K562 (cell line): Measurements from ENCODE around the gene PCSK2. TPM values are rescaled to one million over a fixed set of nuclear protein-coding genes. Genes with fewer than 3 reads are reported as not detected.
A peak's percentile ranks its signal among the peaks of the same experiment; 100 is the strongest.

ENCODE experiments used
- ATAC-seq: fragments of 200-7000 bp; cut with Tn5 transposase; 3 replicates; pipeline ENCODE4 v1.9.1; 2020; ENCODE audit warnings: moderate library complexity
- BruUV-seq: library from RNA; stranded (reverse); fragments of 400-500 nt; replicated peaks from 2 replicates; lab custom pipeline; 2021; lab: Mats Ljungman, UMichigan
- CTCF ChIA-PET: fragments of 300-600 bp; formaldehyde crosslinking; extraction: SDS; loops from one replicate; lab custom pipeline; 2021; ENCODE audit warnings: low intra/inter-chr PET ratio; lab: Yijun Ruan, JAX
- POLR2A ChIA-PET: fragments of 300-600, 350-650 bp; sonication (Branson Sonifier 250); formaldehyde crosslinking; extraction: SDS; loops from one replicate; lab custom pipeline; 2021; ENCODE audit warnings: antibody characterized with exemption, inconsistent platforms; lab: Yijun Ruan, JAX
- DNase-seq, 4 experiments: peaks; one replicate each; pipeline versions ENCODE4 v3.0.0 to v3.0.0-alpha.2; 2011 to 2018; ENCODE audit warnings: low spot score in 3 of 4, mixed read lengths in 3 of 4; ENCODE audit errors: extremely low read depth in 1 of 4
- FAIRE-seq: peaks from 2 replicates; lab custom pipeline; 2011; peaks lifted over from hg19 to GRCh38; lab: Jason Lieb, UNC
- H2AFZ ChIP-seq: 2 replicates; pipeline ENCODE4 v1.6.0; 2011; ENCODE audit warnings: low read depth, low read length, control low read depth, inconsistent platforms
- H3K27ac ChIP-seq: fragments of 200-600 bp; 3 replicates; pipeline ENCODE4 v1.8.0; 2011; ENCODE audit warnings: low read depth, mild to moderate bottlenecking, control low read depth, inconsistent platforms, low read length, moderate library complexity, mixed read lengths; ENCODE audit errors: extremely low read depth
- H3K27me3 ChIP-seq, 2 experiments: fragments of 300-600 bp in 1 of 2; 2 replicates in 1 of 2; 3 replicates in 1 of 2; pipeline versions ENCODE4 v1.6.0 to v1.8.0; 2011; ENCODE audit warnings: inconsistent platforms in 2 of 2, low read length in 2 of 2, mild to moderate bottlenecking in 1 of 2, mixed read lengths in 1 of 2, moderate library complexity in 1 of 2; ENCODE audit not compliant: control insufficient read depth in 2 of 2, insufficient read depth in 2 of 2
- H3K36me3 ChIP-seq: fragments of 300-600 bp; 3 replicates; pipeline ENCODE4 v1.8.0; 2011; ENCODE audit warnings: mild to moderate bottlenecking, low read length, inconsistent platforms; ENCODE audit not compliant: control insufficient read depth, insufficient read depth
- H3K4me1 ChIP-seq, 2 experiments: fragments of 200-600 bp in 1 of 2; replicated peaks in 1 of 2; 2 replicates in 1 of 2; 3 replicates in 1 of 2; pipeline versions ENCODE4 v1.5.1 to v1.8.0; 2011; ENCODE audit warnings: inconsistent platforms in 2 of 2, low read length in 2 of 2, mild to moderate bottlenecking in 1 of 2, mixed read lengths in 1 of 2, moderate library complexity in 1 of 2; ENCODE audit not compliant: control insufficient read depth in 2 of 2, insufficient read depth in 2 of 2
- H3K4me2 ChIP-seq: 2 replicates; pipeline ENCODE4 v1.6.1; 2011; ENCODE audit warnings: low read length, control low read depth, inconsistent platforms, mixed read lengths; ENCODE audit not compliant: insufficient read depth
- H3K4me3 ChIP-seq: fragments of 200-600 bp; sonication (generic), shearing (Covaris generic); 2 replicates; pipeline ENCODE4 v1.5.1; 2016; ENCODE audit warnings: control low read depth, inconsistent platforms
- H3K79me2 ChIP-seq: fragments of 200-600 bp; 3 replicates; pipeline ENCODE4 v1.8.0; 2011; ENCODE audit warnings: low read length, inconsistent platforms; ENCODE audit not compliant: control insufficient read depth, insufficient read depth
- H3K9ac ChIP-seq, 2 experiments: 2 replicates each; pipeline versions ENCODE4 v1.6.0 to v1.6.1; 2011; ENCODE audit warnings: low read depth in 2 of 2, low read length in 2 of 2, control low read depth in 1 of 2, inconsistent platforms in 1 of 2, mild to moderate bottlenecking in 1 of 2, mixed read lengths in 1 of 2; ENCODE audit not compliant: insufficient read depth in 1 of 2
- H3K9me1 ChIP-seq: one replicate; pipeline ENCODE4 v1.6.0; 2011; ENCODE audit warnings: inconsistent platforms, mild to moderate bottlenecking, low read length, moderate library complexity; ENCODE audit not compliant: control insufficient read depth, insufficient read depth
- H3K9me3 ChIP-seq: replicated peaks from 2 replicates; pipeline ENCODE4 v1.5.1; 2011; ENCODE audit warnings: low read depth, low read length, inconsistent platforms; ENCODE audit not compliant: control insufficient read depth, insufficient read depth
- H4K20me1 ChIP-seq: replicated peaks from 2 replicates; pipeline ENCODE4 v1.6.1; 2011; ENCODE audit warnings: low read length, inconsistent platforms, mixed read lengths; ENCODE audit not compliant: control insufficient read depth, insufficient read depth
- CBX8 ChIP-seq: fragments of 200-600 bp; sonication (generic); IDR thresholded peaks from 2 replicates; pipeline ENCODE4 v1.6.1; 2012; ENCODE audit warnings: borderline replicate concordance, mixed run types, low read depth, mild to moderate bottlenecking, moderate library complexity, mixed read lengths, low read length, control low read depth, inconsistent platforms; ENCODE audit not compliant: poor library complexity, severe bottlenecking; ENCODE audit errors: extremely low read depth
- KLF13 ChIP-seq: fragments of 450-650 bp; IDR thresholded peaks from 2 replicates; pipeline ENCODE4 v1.6.1; 2016; ENCODE audit warnings: missing genetic modification characterization, low read depth, mild to moderate bottlenecking, missing compliant biosample characterization, moderate library complexity, borderline replicate concordance
- NCOA6 ChIP-seq: fragments of 450-650 bp; IDR thresholded peaks from 2 replicates; pipeline ENCODE4 v1.6.1; 2017; ENCODE audit warnings: mild to moderate bottlenecking
- PTBP1 ChIP-seq: fragments of 200-400 bp; formaldehyde crosslinking; IDR thresholded peaks from 2 replicates; pipeline ENCODE4 v1.6.1; 2017; ENCODE audit warnings: low read depth, low read length
- SMC3 ChIP-seq: conservative IDR thresholded peaks from 2 replicates; pipeline ENCODE4 v1.6.1; 2011; ENCODE audit warnings: low read depth, low read length, improper control_type of control experiment; ENCODE audit not compliant: insufficient read depth
- TEAD2 ChIP-seq: fragments of 450-650 bp; IDR thresholded peaks from 2 replicates; pipeline ENCODE4 v1.6.1; 2016; ENCODE audit warnings: missing genetic modification characterization, control low read depth, missing compliant biosample characterization
- TSC22D4 ChIP-seq: fragments of 450-650 bp; IDR thresholded peaks from 2 replicates; pipeline ENCODE4 v1.6.1; 2016; ENCODE audit warnings: missing genetic modification characterization, missing biosample characterization, control low read depth
- U2AF1 ChIP-seq: fragments of 200-400 bp; formaldehyde crosslinking; optimal IDR thresholded peaks from 2 replicates; pipeline ENCODE3; 2017; ENCODE audit warnings: mild to moderate bottlenecking, low read depth, low read length, moderate library complexity
- ZEB2 ChIP-seq: fragments of 450-650 bp; IDR thresholded peaks from 2 replicates; pipeline ENCODE4 v1.6.1; 2016
- ZNF175 ChIP-seq: fragments of 200-800 bp; sonication (Bioruptor generic); IDR thresholded peaks from 2 replicates; pipeline ENCODE4 v1.6.1; 2016; ENCODE audit warnings: low read depth, mild to moderate bottlenecking, missing genetic modification characterization, missing compliant biosample characterization
- ZNF184 ChIP-seq: sonication (generic); formaldehyde crosslinking; IDR thresholded peaks from 2 replicates; pipeline ENCODE4 v1.5.0; 2020; ENCODE audit warnings: missing genetic modification reagents
- ZNF696 ChIP-seq: fragments of 250-450 bp; sonication (Bioruptor Pico); conservative IDR thresholded peaks from 2 replicates; pipeline ENCODE4 v1.4.0; 2020; ENCODE audit warnings: mild to moderate bottlenecking, moderate library complexity
- ZNF699 ChIP-seq: fragments of 250-450 bp; sonication (Bioruptor Pico); IDR thresholded peaks from 2 replicates; pipeline ENCODE4 v1.8.0; 2021; ENCODE audit warnings: mild to moderate bottlenecking, moderate library complexity; ENCODE audit not compliant: insufficient replicate concordance
- WGBS: fragments of 100-300 bp; shearing (Covaris generic); methylation state at CpG from one replicate; pipeline ENCODE4 v1.1.6; 2016; ENCODE audit warnings: low coverage, mixed read lengths; ENCODE audit not compliant: insufficient coverage; ENCODE audit errors: missing lambda C conversion rate; 5-methylcytosine and 5-hydroxymethylcytosine counted together
- in situ Hi-C: fragments of 300-500 bp; cut with MboI; formaldehyde crosslinking; loops from 4 replicates; pipeline ENCODE4 v1.15.0; 2018; ENCODE audit warnings: inconsistent platforms, mixed read lengths
- intact Hi-C: fragments of 100-400 bp; cut with micrococcal nuclease; formaldehyde crosslinking; loops from 2 replicates; pipeline ENCODE4 v1.14.2; 2022
- polyA plus RNA-seq, 8 experiments: library from polyadenylated mRNA; depleted of rRNA in 4 of 8; stranded (reverse) in 5 of 8; unstranded in 3 of 8; fragments of >200 nt; fragmentation: Nextera tagmentation in 2 of 8; fragmentation: Illumina TruSeq in 1 of 8; extraction: Ambion mirVana in 2 of 8; extraction: Trizol in 1 of 8; gene quantifications; 2 replicates each; pipeline versions ENCODE4 v1.2.1 to v1.2.3, GENCODE V29; 2011 to 2014; ENCODE audit warnings: inconsistent platforms in 1 of 8, missing spikeins in 1 of 8
- total RNA-seq, 7 experiments: library from RNA; depleted of rRNA in 6 of 7; stranded (reverse); fragments of >200 nt in 6 of 7; fragmentation: Illumina TruSeq in 2 of 7; extraction: Trizol in 2 of 7; gene quantifications; 2 replicates each; pipeline versions ENCODE4 v1.2.1 to v1.2.3, GENCODE V29; 2011 to 2021; ENCODE audit warnings: low replicate concordance in 1 of 7

Gene PCSK2
- total and polyA plus RNA-seq, 9 of the 15 experiments (the other 6 are each of a cell fraction or from before 2014, with no cell fraction given), result 0.04 to 0.07 (median 0.05) TPM; not detected in 6

- Histone ChIP-seq H3K27me3 (peaks cover 3 to 6% of the 10 kb centered on the region in 2 experiments; a peak in 2 of 5 replicates), H4K20me1 (no peaks in the 10 kb centered on the region), H3K27ac (no peak overlapping the region), H2AFZ (no peak overlapping the region), H3K9me3 (no peaks in the 10 kb centered on the region; the same call in 1 of the 2 replicates), H3K4me1 (peaks cover 6 to 23% of the 10 kb centered on the region in 2 experiments), H3K4me3 (no peak overlapping the region), H3K9ac (no peak overlapping the region), H3K79me2 (no peaks in the 10 kb centered on the region), H3K36me3 (no peaks in the 10 kb centered on the region), H3K4me2 (no peak overlapping the region; the same call in 1 of the 2 replicates), H3K9me1 (no peaks in the 10 kb centered on the region)
- ATAC-seq (no peak), FAIRE-seq (peak; percentile 69), DNase-seq (no peak)
- WGBS, result 46% methylated on average over 4 of the region's 5 CpGs
- in situ Hi-C loops, result loop anchor here (25.0 kb wide), 1 partner anchor 780 kb away; the partner anchor contains the start of gene ZNF133
- no TSS peak for BruUV-seq
- ChIA-PET CTCF (no interaction called here), POLR2A (no interaction called here)
- TF ChIP-seq ZNF696 (CRISPR knock-in tag), result no peak
- no peak for TF ChIP-seq TEAD2 (tag)
- TF ChIP-seq PTBP1, result no peak
- TF ChIP-seq ZEB2, result no peak
- TF ChIP-seq CBX8, result no peak
- no peak for TF ChIP-seq NCOA6
- no peak for TF ChIP-seq ZNF175 (CRISPR knock-in tag)
- no peak for TF ChIP-seq ZNF184 (CRISPR knock-in tag)
- TF ChIP-seq U2AF1, result no peak
- no peak for TF ChIP-seq KLF13
- no peak for TF ChIP-seq SMC3
- TF ChIP-seq ZNF699 (CRISPR knock-in tag), result no peak
- TF ChIP-seq TSC22D4 (tag), result no peak
- intact Hi-C loops, result loop anchor here (5.0 to 10.0 kb wide), 3 partner anchors 390 to 767 kb away; no protein-coding TSS in a partner anchor
Measured at GRCh38 chr20:17507531-17507930, 280.7 kb downstream of the PCSK2 start.
